NCI-H345 treated with DMSO at 0.1 percent for 48 hours (cell line): ENCODE data around the gene EXOC4.

ENCODE experiments used
- DNase-seq: peaks from one replicate; lab custom pipeline; 2025; ENCODE audit not compliant: unreplicated experiment; lab: John Stamatoyannopoulos, UW

EXOC4 gene

GRCh38 chr7:133741703-133742102 is 488.8 kb downstream of the EXOC4 start:
- no peak for DNase-seq

GRCh38 chr7:133742709-133743538 is 490.0 kb downstream of the EXOC4 start:
- DNase-seq, result no peak

GRCh38 chr7:133744451-133744850 is 491.6 kb downstream of the EXOC4 start:
- no peak for DNase-seq

- no peak for DNase-seq
Observed at GRCh38 chr7:133746305-133746704, 493.4 kb downstream of the EXOC4 start.

- no peak for DNase-seq
Observed at GRCh38 chr7:133746847-133747246, 494.0 kb downstream of the EXOC4 start.

- DNase-seq, result no peak
Observed at GRCh38 chr7:133748443-133749407, 495.8 kb downstream of the EXOC4 start.

- DNase-seq, result no peak
Observed at GRCh38 chr7:133750287-133750686, 497.4 kb downstream of the EXOC4 start.

- no peak for DNase-seq
Observed at GRCh38 chr7:133751079-133751478, 498.2 kb downstream of the EXOC4 start.

GRCh38 chr7:133753513-133753912 is 500.6 kb downstream of the EXOC4 start:
- DNase-seq, result no peak

GRCh38 chr7:133754708-133755107 is 501.8 kb downstream of the EXOC4 start:
- DNase-seq, result no peak

- no peak for DNase-seq
Observed at GRCh38 chr7:133755901-133756300, 503.0 kb downstream of the EXOC4 start.

- no peak for DNase-seq
Observed at GRCh38 chr7:133761443-133761842, 508.6 kb downstream of the EXOC4 start.

GRCh38 chr7:133763076-133763640 is 510.3 kb downstream of the EXOC4 start:
- no peak for DNase-seq

GRCh38 chr7:133769668-133770067 is 516.8 kb downstream of the EXOC4 start:
- DNase-seq, result no peak

- no peak for DNase-seq
Observed at GRCh38 chr7:133770863-133771492, 518.1 kb downstream of the EXOC4 start.

GRCh38 chr7:133771788-133772419 is 519.0 kb downstream of the EXOC4 start:
- peak; percentile 86 for DNase-seq

- DNase-seq, result no peak
Observed at GRCh38 chr7:133773601-133774000, 520.7 kb downstream of the EXOC4 start.

GRCh38 chr7:133775201-133775600 is 522.3 kb downstream of the EXOC4 start:
- DNase-seq, result peak; percentile 80

GRCh38 chr7:133776266-133776665 is 523.4 kb downstream of the EXOC4 start:
- peak; percentile 57 for DNase-seq

- no peak for DNase-seq
Observed at GRCh38 chr7:133777701-133778100, 524.8 kb downstream of the EXOC4 start.

GRCh38 chr7:133778472-133778871 is 525.6 kb downstream of the EXOC4 start:
- no peak for DNase-seq
